Esophagus (tissue), 2 donors: ENCODE measurements around the gene C9. TPM values are rescaled to one million over a fixed set of nuclear protein-coding genes. Genes with fewer than 3 reads are reported as not detected.

Experiments used
- H3K27ac ChIP-seq, 2 donors: one replicate each; pipeline ENCODE4 v1.5.1; 2013; ENCODE audit warnings: low read depth in 2 of 2, mild to moderate bottlenecking in 2 of 2, inconsistent platforms in 1 of 2, low read length in 1 of 2, moderate library complexity in 1 of 2
- H3K27me3 ChIP-seq, 2 donors: one replicate each; pipeline ENCODE4 v1.6.1; 2013; ENCODE audit warnings: low read length in 2 of 2, control low read depth in 1 of 2, mild to moderate bottlenecking in 1 of 2; ENCODE audit not compliant: insufficient read depth in 2 of 2, control insufficient read depth in 1 of 2
- H3K36me3 ChIP-seq, 2 donors: one replicate each; pipeline ENCODE4 v1.6.1; 2013; ENCODE audit warnings: low read length in 1 of 2; ENCODE audit not compliant: control insufficient read depth in 2 of 2, insufficient read depth in 2 of 2
- H3K4me1 ChIP-seq, 2 donors: one replicate each; pipeline ENCODE4 v1.6.1; 2013; ENCODE audit warnings: low read length in 1 of 2; ENCODE audit not compliant: control insufficient read depth in 2 of 2, insufficient read depth in 2 of 2
- H3K4me3 ChIP-seq, 2 donors: one replicate each; pipeline ENCODE4 v1.5.1; 2013; ENCODE audit warnings: low read length in 2 of 2, mild to moderate bottlenecking in 2 of 2, low read depth in 1 of 2, moderate library complexity in 1 of 2
- H3K9me3 ChIP-seq, 2 donors: one replicate each; pipeline ENCODE4 v1.6.1; 2013; ENCODE audit warnings: mild to moderate bottlenecking in 2 of 2, low read depth in 1 of 2, low read length in 1 of 2, moderate library complexity in 1 of 2; ENCODE audit not compliant: control insufficient read depth in 2 of 2, insufficient read depth in 1 of 2
- WGBS, 2 donors: extraction: QIAGEN DNeasy Blood & Tissue Kit; methylation state at CpG; one replicate each; pipeline ENCODE4 v1.1.7; 2013; 5-methylcytosine and 5-hydroxymethylcytosine counted together
- polyA plus RNA-seq, 2 donors: library from polyadenylated mRNA; stranded (reverse); fragments of 200-250 nt; gene quantifications; one replicate each; pipeline ENCODE4 v1.2.3, GENCODE V29; 2013
- donor health status: healthy with polysubstance abuse.
- donor health status: Bipolar disorder and iron deficiency.

The C9 gene
- polyA plus RNA-seq, 2 donors, result not detected

GRCh38 chr5:39257554-39257953 lies 106.7 kb downstream of the C9 start:
- WGBS, 2 donors, result 83 to 88% methylated on average over 3 of the region's 3 CpGs
- Histone ChIP-seq H3K36me3 (no peaks in the 10 kb centered on the region), H3K4me3 (no peak overlapping the region), H3K27ac (peak overlapping the region in 1 of 2 donors; percentile 60), H3K4me1 (no peaks in the 10 kb centered on the region), H3K27me3 (no peaks in the 10 kb centered on the region), H3K9me3 (no peaks in the 10 kb centered on the region)

- Histone ChIP-seq H3K27me3 (no peaks in the 10 kb centered on the region), H3K27ac (peak overlapping the region; percentile 28 to 68), H3K36me3 (no peaks in the 10 kb centered on the region), H3K9me3 (no peaks in the 10 kb centered on the region), H3K4me3 (peak overlapping the region in 1 of 2 donors; percentile 38), H3K4me1 (no peaks in the 10 kb centered on the region)
- WGBS, 2 donors, result 21 to 24% methylated on average over 4 of the region's 4 CpGs
Measured at GRCh38 chr5:39256477-39257235, 107.6 kb downstream of the C9 start.

- no peaks in the 10 kb centered on the region for H3K9me3 ChIP-seq
- H3K36me3 ChIP-seq, result no peaks in the 10 kb centered on the region
- H3K4me1 ChIP-seq, result no peaks in the 10 kb centered on the region
- H3K4me3 ChIP-seq, result no peak overlapping the region
- no peaks in the 10 kb centered on the region for H3K27me3 ChIP-seq
- WGBS, 2 donors, result 55 to 70% methylated on average over 2 of the region's 2 CpGs
- peak overlapping the region in 1 of 2 donors; percentile 49 for H3K27ac ChIP-seq
Measured at GRCh38 chr5:39255406-39255805, 108.9 kb downstream of the C9 start.

GRCh38 chr5:39254671-39255070 lies 109.6 kb downstream of the C9 start:
- no peaks in the 10 kb centered on the region for H3K4me1 ChIP-seq
- H3K9me3 ChIP-seq, result no peaks in the 10 kb centered on the region
- H3K27me3 ChIP-seq, result no peaks in the 10 kb centered on the region
- no peaks in the 10 kb centered on the region for H3K36me3 ChIP-seq
- H3K4me3 ChIP-seq, result no peak overlapping the region
- H3K27ac ChIP-seq, result no peak overlapping the region

GRCh38 chr5:39253196-39253595 lies 111.1 kb downstream of the C9 start:
- Histone ChIP-seq H3K27ac (no peak overlapping the region), H3K36me3 (no peaks in the 10 kb centered on the region), H3K27me3 (no peaks in the 10 kb centered on the region), H3K4me1 (no peaks in the 10 kb centered on the region), H3K4me3 (no peak overlapping the region), H3K9me3 (no peaks in the 10 kb centered on the region)

GRCh38 chr5:39249564-39250274 lies 114.6 kb downstream of the C9 start:
- Histone ChIP-seq H3K27ac (no peak overlapping the region), H3K27me3 (no peaks in the 10 kb centered on the region), H3K9me3 (no peaks in the 10 kb centered on the region), H3K36me3 (no peaks in the 10 kb centered on the region), H3K4me1 (no peaks in the 10 kb centered on the region), H3K4me3 (no peak overlapping the region)
- 84 to 85% methylated on average over 1 of the region's 1 CpG for WGBS, 2 donors

GRCh38 chr5:39249069-39249468 lies 115.2 kb downstream of the C9 start:
- Histone ChIP-seq H3K27ac (no peak overlapping the region), H3K27me3 (no peaks in the 10 kb centered on the region), H3K4me1 (no peaks in the 10 kb centered on the region), H3K9me3 (no peaks in the 10 kb centered on the region), H3K36me3 (no peaks in the 10 kb centered on the region), H3K4me3 (no peak overlapping the region)
- WGBS, 2 donors, result 80 to 88% methylated on average over 1 of the region's 1 CpG

- H3K36me3 ChIP-seq, result no peaks in the 10 kb centered on the region
- no peak overlapping the region for H3K4me3 ChIP-seq
- no peak overlapping the region for H3K27ac ChIP-seq
- H3K27me3 ChIP-seq, result no peaks in the 10 kb centered on the region
- 90 to 92% methylated on average over 1 of the region's 1 CpG for WGBS, 2 donors
- H3K9me3 ChIP-seq, result no peaks in the 10 kb centered on the region
- H3K4me1 ChIP-seq, result no peaks in the 10 kb centered on the region
Measured at GRCh38 chr5:39240750-39241149, 123.5 kb downstream of the C9 start.

GRCh38 chr5:39238366-39239105 lies 125.8 kb downstream of the C9 start:
- Histone ChIP-seq H3K4me1 (no peaks in the 10 kb centered on the region), H3K27me3 (no peaks in the 10 kb centered on the region), H3K36me3 (no peaks in the 10 kb centered on the region), H3K9me3 (no peaks in the 10 kb centered on the region), H3K27ac (no peak overlapping the region), H3K4me3 (no peak overlapping the region)
- WGBS, 2 donors, result 48 to 54% methylated on average over 3 of the region's 3 CpGs
